Aorta (tissue), 5 donors: ENCODE results near the gene VAMP3. TPM values are rescaled to one million over a fixed set of nuclear protein-coding genes. Genes with fewer than 3 reads are reported as not detected.

Experiments
- ATAC-seq: fragments of 200-7000 bp; cut with Tn5 transposase; one replicate; pipeline ENCODE4 v1.9.1; 2022; ENCODE audit warnings: moderate library complexity; ENCODE audit not compliant: low FRiP score
- DNase-seq, 2 donors: peaks; one replicate each; pipeline ENCODE4 v3.0.0-alpha.2; 2020
- H3K27ac ChIP-seq, 2 donors: one replicate each; pipeline ENCODE4 v1.5.1; 2013; ENCODE audit warnings: low read length in 2 of 2, mild to moderate bottlenecking in 2 of 2, moderate library complexity in 2 of 2, control low read depth in 1 of 2, inconsistent platforms in 1 of 2, low read depth in 1 of 2
- H3K27me3 ChIP-seq, 2 donors: one replicate each; pipeline ENCODE4 v1.6.1; 2013; ENCODE audit warnings: control low read depth in 1 of 2, low read length in 1 of 2, mild to moderate bottlenecking in 1 of 2, moderate library complexity in 1 of 2; ENCODE audit not compliant: insufficient read depth in 2 of 2, control insufficient read depth in 1 of 2
- H3K36me3 ChIP-seq, 2 donors: one replicate each; pipeline ENCODE4 v1.6.1; 2013; ENCODE audit warnings: control low read depth in 1 of 2, low read length in 1 of 2, mild to moderate bottlenecking in 1 of 2; ENCODE audit not compliant: insufficient read depth in 2 of 2, control insufficient read depth in 1 of 2
- H3K4me1 ChIP-seq, 2 donors: one replicate each; pipeline ENCODE4 v1.6.1; 2013; ENCODE audit warnings: low read length in 2 of 2, control low read depth in 1 of 2, mild to moderate bottlenecking in 1 of 2, moderate library complexity in 1 of 2; ENCODE audit not compliant: insufficient read depth in 2 of 2, control insufficient read depth in 1 of 2
- H3K4me3 ChIP-seq, 2 donors: one replicate each; pipeline ENCODE4 v1.5.1; 2013; ENCODE audit warnings: low read length in 2 of 2, control low read depth in 1 of 2, mild to moderate bottlenecking in 1 of 2
- H3K9me3 ChIP-seq: one replicate; pipeline ENCODE4 v1.6.1; 2013; ENCODE audit warnings: mild to moderate bottlenecking, low read length; ENCODE audit not compliant: control insufficient read depth
- WGBS, 2 donors: extraction: QIAGEN DNeasy Blood & Tissue Kit; methylation state at CpG; one replicate each; pipeline ENCODE4 v1.1.7; 2013; 5-methylcytosine and 5-hydroxymethylcytosine counted together
- intact Hi-C, 2 donors: fragments of 100-400 bp; cut with DNase I; formaldehyde crosslinking; loops; one replicate each; pipeline versions ENCODE4 v1.14.2 to v1.15.0; 2022
- polyA plus RNA-seq, 2 donors: library from polyadenylated mRNA; stranded (reverse); fragments of 200-250 nt; gene quantifications; one replicate each; pipeline ENCODE4 v1.2.3, GENCODE V29; 2013
- total RNA-seq, 2 donors: library from RNA; stranded (reverse); fragmentation: NEBNext Ultra II Directional; extraction: Animal tissue kit (Norgen Biotek cat#: 25700); gene quantifications; one replicate each; pipeline ENCODE4 v1.2.1, GENCODE V29; 2021
- donor health status: healthy with polysubstance abuse.
- donor health status: Bipolar disorder and iron deficiency.
- donor health status: DM: no; HTN: no; CAD: no.
- donor health status: DM: no; HTN: no; CAD: no.
- donor health status: DM: yes; HTN: yes; CAD: no.

The VAMP3 gene
- total and polyA plus RNA-seq, 4 donors: 95.8 to 141 (median 109) TPM

- H3K36me3 ChIP-seq: peaks cover 9 to 11% of the 10 kb centered on the region in 2 donors
- H3K27me3 ChIP-seq: no peaks in the 10 kb centered on the region
- no peak overlapping the region for H3K4me3 ChIP-seq
- H3K4me1 ChIP-seq: no peaks in the 10 kb centered on the region
- no peaks in the 10 kb centered on the region for H3K9me3 ChIP-seq
- 93 to 95% methylated on average over 6 of the region's 6 CpGs for WGBS, 2 donors
- no peak overlapping the region for H3K27ac ChIP-seq
- no peak for ATAC-seq
- intact Hi-C loops: no loop called here
- DNase-seq: no peak
These were observed 40.4 kb downstream of the VAMP3 start for GRCh38 chr1:7811476-7811875.

GRCh38 chr1:7813677-7814373 is 42.7 kb downstream of the VAMP3 start:
- H3K4me3 ChIP-seq: no peak overlapping the region
- H3K27ac ChIP-seq: no peak overlapping the region
- H3K36me3 ChIP-seq: peaks cover 11 to 14% of the 10 kb centered on the region in 2 donors
- no peaks in the 10 kb centered on the region for H3K9me3 ChIP-seq
- intact Hi-C loops: no loop called here
- H3K27me3 ChIP-seq: no peaks in the 10 kb centered on the region
- WGBS, 2 donors: 95 to 98% methylated on average over 3 of the region's 3 CpGs
- no peaks in the 10 kb centered on the region for H3K4me1 ChIP-seq
- ATAC-seq: no peak
- no peak for DNase-seq

- Histone ChIP-seq H3K9me3 (no peaks in the 10 kb centered on the region), H3K27ac (no peak overlapping the region), H3K4me3 (no peak overlapping the region), H3K4me1 (no peaks in the 10 kb centered on the region), H3K27me3 (no peaks in the 10 kb centered on the region), H3K36me3 (peaks cover 0 to 7% of the 10 kb centered on the region in 2 donors)
- intact Hi-C loops: no loop called here
- DNase-seq: no peak
- no peak for ATAC-seq
- WGBS, 2 donors: 68 to 80% methylated on average over 3 of the region's 3 CpGs
These were observed 50.2 kb downstream of the VAMP3 start for GRCh38 chr1:7821282-7821681.

GRCh38 chr1:7824701-7825100 is 53.6 kb downstream of the VAMP3 start:
- H3K36me3 ChIP-seq: peaks cover 3 to 5% of the 10 kb centered on the region in 2 donors
- peaks cover 0 to 2% of the 10 kb centered on the region in 2 donors for H3K4me1 ChIP-seq
- H3K27ac ChIP-seq: no peak overlapping the region
- WGBS, 2 donors: 92 to 93% methylated on average over 8 of the region's 8 CpGs
- no peaks in the 10 kb centered on the region for H3K9me3 ChIP-seq
- ATAC-seq (no peak), DNase-seq (no peak)
- H3K4me3 ChIP-seq: no peak overlapping the region
- no peaks in the 10 kb centered on the region for H3K27me3 ChIP-seq
- intact Hi-C loops: no loop called here

- Histone ChIP-seq H3K27me3 (no peaks in the 10 kb centered on the region), H3K36me3 (peaks cover 3 to 9% of the 10 kb centered on the region in 2 donors), H3K27ac (no peak overlapping the region), H3K9me3 (no peaks in the 10 kb centered on the region), H3K4me1 (peaks cover 0 to 2% of the 10 kb centered on the region in 2 donors), H3K4me3 (no peak overlapping the region)
- DNase-seq (no peak), ATAC-seq (no peak)
- intact Hi-C loops: no loop called here
- 85 to 87% methylated on average over 7 of the region's 7 CpGs for WGBS, 2 donors
These were observed 55.3 kb downstream of the VAMP3 start for GRCh38 chr1:7826363-7826762.

- peak in 1 of 2 donors; percentile 49 for DNase-seq
- H3K27me3 ChIP-seq: no peaks in the 10 kb centered on the region
- intact Hi-C loops: no loop called here
- no peak overlapping the region for H3K4me3 ChIP-seq
- no peak overlapping the region for H3K27ac ChIP-seq
- peak; percentile 48 for ATAC-seq
- H3K36me3 ChIP-seq: peaks cover 3 to 9% of the 10 kb centered on the region in 2 donors
- WGBS, 2 donors: 82 to 83% methylated on average over 38 to 39 of the region's 39 CpGs
- no peaks in the 10 kb centered on the region for H3K9me3 ChIP-seq
- peaks cover 0 to 2% of the 10 kb centered on the region in 2 donors for H3K4me1 ChIP-seq
These were observed 56.2 kb downstream of the VAMP3 start for GRCh38 chr1:7827126-7827955.

Other genes starting within 250 kb of the VAMP3 start
- gene PER3, start 13.0 kb downstream of the VAMP3 start, total RNA-seq: 10 to 100 TPM in 1 of 2 donors, 1 to 10 TPM in 1; 8.9 to 49.0 TPM
- gene PER3, start 13.0 kb downstream of the VAMP3 start, polyA plus RNA-seq: 10 to 100 TPM in 1 of 2 donors, 1 to 10 TPM in 1; 4.4 to 21.2 TPM
- under 1 TPM; 0.26 to 0.27 TPM for gene UTS2, start 81.8 kb downstream of the VAMP3 start, total RNA-seq
- gene UTS2, start 81.8 kb downstream of the VAMP3 start, polyA plus RNA-seq: 1 to 10 TPM in 1 of 2 donors, under 1 TPM in 1; 0.38 to 1.1 TPM
- gene TNFRSF9, start 169.5 kb downstream of the VAMP3 start, total RNA-seq: under 1 TPM; 0.36 to 0.42 TPM
- gene TNFRSF9, start 169.5 kb downstream of the VAMP3 start, polyA plus RNA-seq: not detected
- gene PARK7, start 190.4 kb downstream of the VAMP3 start, total RNA-seq: 100 to 1,000 TPM; 192 to 201 TPM
- gene PARK7, start 190.4 kb downstream of the VAMP3 start, polyA plus RNA-seq: 100 to 1,000 TPM; 322 to 503 TPM